Keratinocyte (primary cell): ENCODE results near the gene IL21R. TPM values are rescaled to one million over a fixed set of nuclear protein-coding genes. Genes with fewer than 3 reads are reported as not detected.

Experiments
- DNase-seq: peaks from one replicate; pipeline ENCODE4 v3.0.0-alpha.2; 2011; ENCODE audit warnings: low read depth, missing footprints, low spot score
- FAIRE-seq: peaks from 2 replicates; lab custom pipeline; 2011; peaks lifted over from hg19 to GRCh38; lab: Jason Lieb, UNC
- H2AFZ ChIP-seq: 2 replicates; pipeline ENCODE4 v1.6.0; 2012; ENCODE audit warnings: low read length, control low read depth, inconsistent platforms; ENCODE audit not compliant: control insufficient read depth
- H3K27ac ChIP-seq: 2 replicates; pipeline ENCODE4 v1.5.1; 2011; ENCODE audit warnings: low read length; ENCODE audit not compliant: control insufficient read depth, insufficient read depth
- H3K27me3 ChIP-seq: 3 replicates; pipeline ENCODE4 v1.6.0; 2011; ENCODE audit warnings: low read length; ENCODE audit not compliant: control insufficient read depth, insufficient read depth; ENCODE audit errors: extremely low read depth
- H3K36me3 ChIP-seq, 2 experiments: 2 replicates in 1 of 2; 3 replicates in 1 of 2; pipeline ENCODE4 v1.5.1; 2011; ENCODE audit warnings: low read length in 2 of 2, mild to moderate bottlenecking in 1 of 2; ENCODE audit not compliant: control insufficient read depth in 2 of 2, insufficient read depth in 2 of 2; ENCODE audit errors: extremely low read depth in 1 of 2
- H3K4me1 ChIP-seq: 3 replicates; pipeline ENCODE4 v1.5.1; 2011; ENCODE audit warnings: low read length; ENCODE audit not compliant: control insufficient read depth, insufficient read depth; ENCODE audit errors: extremely low read depth
- H3K4me2 ChIP-seq: 3 replicates; pipeline ENCODE4 v1.6.0; 2011; ENCODE audit warnings: low read depth, low read length; ENCODE audit not compliant: control insufficient read depth, insufficient read depth; ENCODE audit errors: extremely low read depth
- H3K4me3 ChIP-seq, 3 experiments: fragments of 200-600 bp in 1 of 3; sonication (generic) in 1 of 3; 2 replicates in 2 of 3; 3 replicates in 1 of 3; pipeline ENCODE4 v1.5.1; 2011 to 2016; ENCODE audit warnings: low read length in 3 of 3, mild to moderate bottlenecking in 3 of 3, control low read depth in 2 of 3, inconsistent platforms in 1 of 3, low read depth in 1 of 3, mixed read lengths in 1 of 3, mixed run types in 1 of 3, moderate library complexity in 1 of 3; ENCODE audit not compliant: control insufficient read depth in 2 of 3, insufficient read depth in 2 of 3; ENCODE audit errors: extremely low read depth in 1 of 3
- H3K79me2 ChIP-seq: 2 replicates; pipeline ENCODE4 v1.6.0; 2012; ENCODE audit warnings: low read length; ENCODE audit not compliant: control insufficient read depth, insufficient read depth
- H3K9ac ChIP-seq: 3 replicates; pipeline ENCODE4 v1.6.0; 2011; ENCODE audit warnings: low read length; ENCODE audit not compliant: control insufficient read depth, insufficient read depth; ENCODE audit errors: extremely low read depth
- H3K9me1 ChIP-seq: 3 replicates; pipeline ENCODE4 v1.6.0; 2011; ENCODE audit warnings: low read length; ENCODE audit not compliant: control insufficient read depth, insufficient read depth; ENCODE audit errors: extremely low read depth
- H3K9me3 ChIP-seq: 2 replicates; pipeline ENCODE4 v1.5.1; 2012; ENCODE audit warnings: low read depth, low read length; ENCODE audit not compliant: control insufficient read depth
- H4K20me1 ChIP-seq: 3 replicates; pipeline ENCODE4 v1.6.0; 2011; ENCODE audit warnings: low read length; ENCODE audit not compliant: control insufficient read depth, insufficient read depth; ENCODE audit errors: extremely low read depth
- CTCF ChIP-seq, 3 experiments: IDR thresholded peaks in 1 of 3; conservative IDR thresholded peaks in 1 of 3; optimal IDR thresholded peaks in 1 of 3; 2 replicates in 2 of 3; 3 replicates in 1 of 3; pipeline versions ENCODE3 to v1.5.1; 2011; ENCODE audit warnings: low read length in 3 of 3, mild to moderate bottlenecking in 3 of 3, moderate library complexity in 2 of 3, control low read depth in 1 of 3, inconsistent platforms in 1 of 3; ENCODE audit not compliant: insufficient read depth in 2 of 3; ENCODE audit errors: extremely low read depth in 1 of 3
- EZH2 ChIP-seq: IDR thresholded peaks from one replicate; pipeline ENCODE4 v1.6.1; 2012; ENCODE audit warnings: inconsistent platforms, mild to moderate bottlenecking, low read length, moderate library complexity
- dilution Hi-C: fragments of 300-500 bp; cut with MboI; formaldehyde crosslinking; loops from one replicate; pipeline ENCODE4 v1.7.0; 2020; ENCODE audit warnings: low sequenced_read_pairs; ENCODE audit not compliant: extremely low pct_ligation_motif_present
- polyA plus RNA-seq, 5 experiments: library from polyadenylated mRNA; depleted of rRNA in 3 of 5; stranded (reverse) in 3 of 5; stranded (forward) in 1 of 5; unstranded in 1 of 5; fragments of >200 nt; gene quantifications; 1 replicate in 1 of 5; 2 replicates in 3 of 5; 3 replicates in 1 of 5; pipeline versions ENCODE4 v1.2.1 to v1.2.3, GENCODE V29; 2011 to 2012; ENCODE audit warnings: missing spikeins in 2 of 5, low read depth in 1 of 5, low replicate concordance in 1 of 5

The IL21R gene
- polyA plus RNA-seq, 1 donor (not counting 4 experiments of a cell fraction or from before 2014, with no cell fraction given), result 0.12 TPM

GRCh38 chr16:27364493-27365141, 37.4 kb upstream of the IL21R start:
- Histone ChIP-seq H3K4me2 (peak overlapping the region; percentile 44), H4K20me1 (peaks cover 3% of the 10 kb centered on the region), H3K36me3 (peaks cover 20 to 34% of the 10 kb centered on the region in 2 experiments), H3K9ac (no peak overlapping the region), H3K27me3 (no peaks in the 10 kb centered on the region), H3K9me3 (peaks cover 4% of the 10 kb centered on the region), H3K79me2 (peaks cover 4% of the 10 kb centered on the region), H2AFZ (no peak overlapping the region), H3K4me3 (no peak overlapping the region), H3K9me1 (peaks cover 2% of the 10 kb centered on the region), H3K4me1 (peaks cover 45% of the 10 kb centered on the region), H3K27ac (peak overlapping the region; percentile 89)
- FAIRE-seq, result peak; percentile 5
- TF ChIP-seq EZH2, result no peak
- TF ChIP-seq CTCF (optimal IDR thresholded peaks at IDR 0.05 in 1 of 3, IDR thresholded peaks at IDR 0.05 in 1 of 3, conservative IDR thresholded peaks at IDR 0.05 in 1 of 3; ENCODE audit: extremely low read depth in 1 of 3, insufficient read depth in 2 of 3, low read length in 3 of 3), result no peak
- no peak for DNase-seq
- dilution Hi-C loops, result no loop called here

- Histone ChIP-seq H3K27ac (peak overlapping the region; percentile 89), H3K4me2 (peak overlapping the region; percentile 44), H3K79me2 (peaks cover 4% of the 10 kb centered on the region), H3K9ac (no peak overlapping the region), H2AFZ (no peak overlapping the region), H3K4me3 (no peak overlapping the region), H3K9me1 (peaks cover 2% of the 10 kb centered on the region), H3K9me3 (peaks cover 4% of the 10 kb centered on the region), H3K27me3 (no peaks in the 10 kb centered on the region), H3K4me1 (peaks cover 43% of the 10 kb centered on the region), H3K36me3 (peaks cover 20 to 33% of the 10 kb centered on the region in 2 experiments), H4K20me1 (peaks cover 3% of the 10 kb centered on the region)
- dilution Hi-C loops, result no loop called here
- FAIRE-seq, result peak; percentile 88
- no peak for TF ChIP-seq CTCF (optimal IDR thresholded peaks at IDR 0.05 in 1 of 3, IDR thresholded peaks at IDR 0.05 in 1 of 3, conservative IDR thresholded peaks at IDR 0.05 in 1 of 3; ENCODE audit: extremely low read depth in 1 of 3, insufficient read depth in 2 of 3, low read length in 3 of 3)
- no peak for TF ChIP-seq EZH2
- peak; percentile 83 for DNase-seq
These were observed 36.6 kb upstream of the IL21R start for GRCh38 chr16:27365142-27366089.
